PFSK-1 (cell line): ENCODE data around the gene ZC3H13.

ENCODE experiments used
- FOXP2 ChIP-seq: optimal IDR thresholded peaks from 2 replicates; pipeline ENCODE3; 2011; ENCODE audit warnings: borderline replicate concordance, control low read depth, inconsistent platforms; ENCODE audit not compliant: insufficient read depth; ENCODE audit errors: extremely low read length, extremely low read depth
- POLR2AphosphoS5 ChIP-seq: IDR thresholded peaks from 2 replicates; pipeline ENCODE4 v1.6.1; 2012; ENCODE audit warnings: low read depth, mild to moderate bottlenecking, control low read depth, low read length, moderate library complexity
- REST ChIP-seq, 2 experiments: IDR thresholded peaks; 2 replicates each; pipeline versions ENCODE4 v1.6.1 to v1.8.0; 2011 to 2012; ENCODE audit warnings: low read depth in 2 of 2, low read length in 2 of 2, control low read depth in 1 of 2, inconsistent platforms in 1 of 2, mild to moderate bottlenecking in 1 of 2, moderate library complexity in 1 of 2; ENCODE audit not compliant: insufficient read depth in 1 of 2
- SIN3A ChIP-seq: IDR thresholded peaks from 2 replicates; pipeline ENCODE4 v1.6.1; 2012; ENCODE audit warnings: mild to moderate bottlenecking, low read length, moderate library complexity, borderline replicate concordance; ENCODE audit not compliant: insufficient read depth
- TAF1 ChIP-seq: IDR thresholded peaks from 2 replicates; pipeline ENCODE4 v1.6.1; 2012; ENCODE audit warnings: low read length, control low read depth, borderline replicate concordance; ENCODE audit not compliant: insufficient read depth

ZC3H13 gene

GRCh38 chr13:46059405-46059804 lies 6.9 kb upstream of the ZC3H13 start:
- no peak for TF ChIP-seq FOXP2
- no peak for TF ChIP-seq SIN3A
- no peak for TF ChIP-seq POLR2AphosphoS5
- TF ChIP-seq TAF1 = no peak
- no peak for TF ChIP-seq REST (IDR thresholded peaks at IDR 0.05; ENCODE audit: insufficient read depth in 1 of 2, low read depth in 2 of 2, low read length in 2 of 2)

GRCh38 chr13:46058268-46058667 lies 5.7 kb upstream of the ZC3H13 start:
- no peak for TF ChIP-seq TAF1
- TF ChIP-seq POLR2AphosphoS5 = no peak
- no peak for TF ChIP-seq SIN3A
- TF ChIP-seq REST (IDR thresholded peaks at IDR 0.05; ENCODE audit: insufficient read depth in 1 of 2, low read depth in 2 of 2, low read length in 2 of 2) = no peak
- no peak for TF ChIP-seq FOXP2

- no peak for TF ChIP-seq REST (IDR thresholded peaks at IDR 0.05; ENCODE audit: insufficient read depth in 1 of 2, low read depth in 2 of 2, low read length in 2 of 2)
- TF ChIP-seq SIN3A = no peak
- no peak for TF ChIP-seq FOXP2
- no peak for TF ChIP-seq TAF1
- no peak for TF ChIP-seq POLR2AphosphoS5
Observed at GRCh38 chr13:46057256-46058015, 4.9 kb upstream of the ZC3H13 start.

GRCh38 chr13:46053162-46054012 lies 841 bp upstream of the ZC3H13 start:
- TF ChIP-seq REST (IDR thresholded peaks at IDR 0.05; ENCODE audit: insufficient read depth in 1 of 2, low read depth in 2 of 2, low read length in 2 of 2) (no peak), FOXP2 (no peak), POLR2AphosphoS5 (no peak), SIN3A (no peak), TAF1 (no peak)
